Dendritic cell treated with granulocyte-macrophage colony-stimulating factor and Interleukin-4, amounts not matched to agents 40 ng/mL and 50 ng/mL, for 4 days (primary cell): ENCODE results near the gene IL18R1.

Experiments used
- H3K27ac Mint-ChIP-seq: one replicate; pipeline ENCODE4 v1.8.0; 2022; ENCODE audit warnings: mild to moderate bottlenecking, mixed read lengths
- H3K27me3 Mint-ChIP-seq: one replicate; pipeline ENCODE4 v1.8.0; 2022; ENCODE audit warnings: mild to moderate bottlenecking, mixed read lengths
- H3K36me3 Mint-ChIP-seq: one replicate; pipeline ENCODE4 v1.8.0; 2022; ENCODE audit warnings: low read depth, mixed read lengths
- H3K4me1 Mint-ChIP-seq: one replicate; pipeline ENCODE4 v1.8.0; 2022; ENCODE audit warnings: low read depth, mixed read lengths
- H3K4me3 Mint-ChIP-seq: one replicate; pipeline ENCODE4 v1.8.0; 2022; ENCODE audit warnings: mild to moderate bottlenecking, moderate library complexity, mixed read lengths
- H3K9me3 Mint-ChIP-seq: one replicate; pipeline ENCODE4 v1.8.0; 2022; ENCODE audit warnings: mixed read lengths
- intact Hi-C: fragments of 100-400 bp; cut with micrococcal nuclease; formaldehyde crosslinking; loops from one replicate; pipeline ENCODE4 v1.15.0; 2022

The IL18R1 gene

GRCh38 chr2:102438111-102438510, 82.5 kb downstream of the IL18R1 start:
- Mint-ChIP-seq H3K36me3 (no peaks in the 10 kb centered on the region), H3K4me3 (no peak overlapping the region), H3K9me3 (no peaks in the 10 kb centered on the region), H3K27ac (no peak overlapping the region), H3K4me1 (peaks cover 16% of the 10 kb centered on the region), H3K27me3 (no peaks in the 10 kb centered on the region)
- intact Hi-C loops: no loop called here

GRCh38 chr2:102438578-102438977, 83.0 kb downstream of the IL18R1 start:
- no peak overlapping the region for H3K27ac Mint-ChIP-seq
- no peaks in the 10 kb centered on the region for H3K27me3 Mint-ChIP-seq
- no peak overlapping the region for H3K4me3 Mint-ChIP-seq
- intact Hi-C loops: no loop called here
- H3K36me3 Mint-ChIP-seq: no peaks in the 10 kb centered on the region
- H3K9me3 Mint-ChIP-seq: no peaks in the 10 kb centered on the region
- H3K4me1 Mint-ChIP-seq: peaks cover 16% of the 10 kb centered on the region

GRCh38 chr2:102439065-102439695, 83.6 kb downstream of the IL18R1 start:
- peaks cover 16% of the 10 kb centered on the region for H3K4me1 Mint-ChIP-seq
- H3K27me3 Mint-ChIP-seq: no peaks in the 10 kb centered on the region
- H3K36me3 Mint-ChIP-seq: no peaks in the 10 kb centered on the region
- intact Hi-C loops: no loop called here
- H3K27ac Mint-ChIP-seq: no peak overlapping the region
- no peaks in the 10 kb centered on the region for H3K9me3 Mint-ChIP-seq
- H3K4me3 Mint-ChIP-seq: no peak overlapping the region

GRCh38 chr2:102442967-102443828, 87.6 kb downstream of the IL18R1 start:
- H3K4me3 Mint-ChIP-seq: no peak overlapping the region
- peaks cover 6% of the 10 kb centered on the region for H3K27me3 Mint-ChIP-seq
- intact Hi-C loops: loop anchor here (2.0 to 10.0 kb wide), 4 partner anchors 84 to 558 kb away; no protein-coding TSS in a partner anchor
- H3K4me1 Mint-ChIP-seq: no peaks in the 10 kb centered on the region
- H3K27ac Mint-ChIP-seq: no peak overlapping the region
- H3K9me3 Mint-ChIP-seq: no peaks in the 10 kb centered on the region
- no peaks in the 10 kb centered on the region for H3K36me3 Mint-ChIP-seq

GRCh38 chr2:102444233-102444632, 88.6 kb downstream of the IL18R1 start:
- no peaks in the 10 kb centered on the region for H3K4me1 Mint-ChIP-seq
- no peak overlapping the region for H3K27ac Mint-ChIP-seq
- intact Hi-C loops: loop anchor here (5.0 to 10.0 kb wide), 2 partner anchors 427 to 559 kb away; no protein-coding TSS in a partner anchor
- no peaks in the 10 kb centered on the region for H3K36me3 Mint-ChIP-seq
- no peak overlapping the region for H3K4me3 Mint-ChIP-seq
- H3K27me3 Mint-ChIP-seq: peaks cover 6% of the 10 kb centered on the region
- no peaks in the 10 kb centered on the region for H3K9me3 Mint-ChIP-seq

- Mint-ChIP-seq H3K4me1 (no peaks in the 10 kb centered on the region), H3K27me3 (peaks cover 6% of the 10 kb centered on the region), H3K4me3 (no peak overlapping the region), H3K27ac (no peak overlapping the region), H3K9me3 (no peaks in the 10 kb centered on the region), H3K36me3 (no peaks in the 10 kb centered on the region)
- intact Hi-C loops: loop anchor here (10.0 kb wide), 1 partner anchor 562 kb away; no protein-coding TSS in a partner anchor
Measured at GRCh38 chr2:102446936-102447335, 91.3 kb downstream of the IL18R1 start.
